ENCODE data around the gene HSCB. TPM values are rescaled to one million over a fixed set of nuclear protein-coding genes. Genes with fewer than 3 reads are reported as not detected.
"Not testable (repeated sequence)": the region's sequence is repeated elsewhere in the genome, so short reads cannot be mapped to it uniquely, and the experiment has no call there.

HSCB gene
- polyA plus RNA-seq, 4 donors: 19.7 to 22.7 (median 20.7) TPM

DNA sequence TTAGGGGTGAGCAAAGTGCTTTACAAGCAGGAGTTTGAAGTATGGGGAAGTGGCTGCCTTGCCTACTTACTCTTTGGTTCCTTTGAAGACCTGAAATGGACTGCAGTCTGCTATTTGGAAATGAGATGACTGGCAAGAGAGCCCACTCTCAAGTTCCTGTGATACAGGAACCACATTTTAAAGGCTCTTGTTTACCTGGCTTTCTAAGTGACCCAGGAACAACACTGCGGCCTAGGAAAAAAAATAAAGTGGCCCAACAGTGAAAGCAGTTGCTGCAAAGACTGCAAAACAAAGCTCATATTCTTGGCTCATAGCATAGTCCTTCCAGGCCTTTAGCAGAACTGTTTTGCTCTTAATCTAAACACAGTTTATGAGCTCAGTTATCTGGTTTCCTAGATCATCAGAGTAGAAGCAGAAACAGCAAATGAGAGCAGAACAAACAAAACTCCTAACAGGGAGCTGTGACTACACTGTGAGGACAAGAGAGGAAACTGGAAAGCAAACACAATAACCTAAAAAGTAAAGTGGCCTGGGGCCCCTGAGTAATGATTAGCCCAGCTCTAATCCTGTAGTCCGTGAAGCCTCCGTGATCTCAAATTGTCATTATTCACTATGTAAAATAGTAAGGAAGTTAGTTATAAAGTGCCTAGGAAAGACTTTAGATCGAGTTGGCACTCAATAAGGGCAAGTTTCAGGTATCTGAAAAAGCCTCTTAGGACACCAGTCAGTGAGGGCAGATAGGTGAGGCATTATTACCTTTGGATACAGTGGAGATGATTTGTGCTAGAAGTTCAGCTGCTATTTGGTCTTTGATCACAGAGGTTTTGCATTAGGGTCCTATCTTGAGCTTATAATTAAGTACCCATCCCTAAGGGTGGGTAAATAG, 42.2 kb downstream of the HSCB start:
- no peak for DNase-seq (ENCODE audit: low read depth in 4 of 4, low spot score in 2 of 4)

GRCh38 chr22:28788601-28789000, 46.8 kb downstream of the HSCB start:
- DNase-seq (ENCODE audit: low read depth in 4 of 4, low spot score in 2 of 4): no peak

DNA sequence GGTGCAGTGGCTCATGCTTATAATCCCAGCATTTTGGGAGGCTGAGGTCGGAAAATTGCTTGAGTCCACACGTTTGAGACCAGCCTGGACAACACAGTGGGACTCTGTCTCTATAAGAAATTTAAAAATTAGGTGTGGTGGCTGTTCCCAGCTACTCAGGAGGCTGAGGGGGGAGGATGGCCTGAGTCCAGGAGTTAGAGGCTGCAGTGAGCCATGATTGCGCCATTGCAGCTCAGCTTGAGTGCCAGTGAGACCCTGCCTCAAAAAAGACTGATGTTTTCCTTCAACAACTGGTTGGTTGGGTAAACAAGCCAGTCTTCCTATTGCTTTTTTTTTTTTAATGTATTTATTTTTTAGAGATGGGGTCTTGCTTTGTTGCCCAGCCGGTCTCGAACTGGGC, 49.3 kb downstream of the HSCB start:
- DNase-seq (ENCODE audit: low read depth in 4 of 4, low spot score in 2 of 4): no peak

DNA sequence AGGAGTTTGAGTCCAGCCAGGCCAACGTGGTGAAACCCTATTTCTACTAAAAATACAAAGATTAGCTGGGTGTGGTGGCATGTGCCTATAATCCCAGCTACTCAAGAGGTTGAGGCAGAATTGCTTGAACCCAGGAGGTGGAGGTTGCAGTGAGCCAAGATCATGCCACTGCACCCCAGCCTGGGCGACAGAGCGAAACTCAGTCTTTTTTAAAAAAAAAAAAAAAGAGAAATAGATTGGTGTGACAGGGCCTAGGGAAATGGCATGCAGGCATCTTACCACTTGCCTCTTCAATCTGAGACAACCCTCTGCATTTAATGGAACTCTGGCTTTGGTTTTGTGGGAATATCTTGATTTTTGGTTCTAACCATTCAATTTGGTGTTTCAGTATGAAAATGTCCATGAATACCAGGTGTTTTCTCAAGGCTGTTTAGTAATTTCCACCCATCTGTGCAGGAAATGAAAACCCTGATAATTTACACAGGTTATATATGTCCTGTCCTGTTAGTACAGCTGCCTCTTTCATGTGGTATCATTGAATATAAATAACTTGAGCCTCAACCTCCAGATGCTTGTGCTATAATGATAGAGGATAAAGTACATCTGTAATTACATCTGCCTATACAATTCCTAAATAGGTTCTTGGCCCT, 50.1 kb downstream of the HSCB start:
- DNase-seq (ENCODE audit: low read depth in 4 of 4, low spot score in 2 of 4): no peak

GRCh38 chr22:28792491-28793383, 50.9 kb downstream of the HSCB start:
- DNase-seq (ENCODE audit: low read depth in 4 of 4, low spot score in 2 of 4): no peak

- no peak for DNase-seq (ENCODE audit: low read depth in 4 of 4, low spot score in 2 of 4)
Measured at GRCh38 chr22:28793976-28794584, 52.2 kb downstream of the HSCB start.

DNA sequence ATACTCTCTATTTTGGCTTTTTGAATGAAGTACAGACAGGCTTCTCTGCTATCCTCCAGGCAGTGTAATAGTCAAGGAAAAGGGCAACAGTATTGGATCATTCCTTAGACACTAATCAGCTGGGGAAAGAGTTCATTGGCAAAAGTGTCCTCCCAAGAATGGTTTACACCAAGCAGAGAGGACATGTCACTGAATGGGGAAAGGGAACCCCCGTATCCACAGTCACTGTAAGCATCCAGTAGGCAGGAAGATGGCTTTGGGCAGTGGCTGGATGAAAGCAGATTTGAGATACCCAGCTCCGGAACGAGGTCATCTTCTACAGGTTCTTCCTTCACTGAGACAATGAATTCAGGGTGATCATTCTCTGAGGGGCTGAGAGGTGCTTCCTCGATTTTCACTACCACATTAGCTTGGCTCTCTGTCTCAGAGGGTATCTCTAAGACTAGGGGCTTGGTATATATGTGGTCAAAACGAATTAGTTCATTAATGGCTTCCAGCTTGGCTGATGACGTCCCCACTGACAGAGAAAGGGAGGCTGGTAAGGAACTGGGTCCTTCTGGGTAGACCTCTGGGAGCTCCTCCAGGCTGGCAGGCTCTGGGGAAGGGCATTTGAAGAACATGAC, 53.3 kb downstream of the HSCB start:
- no peak for DNase-seq (ENCODE audit: low read depth in 4 of 4, low spot score in 2 of 4)

- DNase-seq (ENCODE audit: low read depth in 4 of 4, low spot score in 2 of 4): no peak
Measured at GRCh38 chr22:28795932-28796856, 54.4 kb downstream of the HSCB start.

DNA sequence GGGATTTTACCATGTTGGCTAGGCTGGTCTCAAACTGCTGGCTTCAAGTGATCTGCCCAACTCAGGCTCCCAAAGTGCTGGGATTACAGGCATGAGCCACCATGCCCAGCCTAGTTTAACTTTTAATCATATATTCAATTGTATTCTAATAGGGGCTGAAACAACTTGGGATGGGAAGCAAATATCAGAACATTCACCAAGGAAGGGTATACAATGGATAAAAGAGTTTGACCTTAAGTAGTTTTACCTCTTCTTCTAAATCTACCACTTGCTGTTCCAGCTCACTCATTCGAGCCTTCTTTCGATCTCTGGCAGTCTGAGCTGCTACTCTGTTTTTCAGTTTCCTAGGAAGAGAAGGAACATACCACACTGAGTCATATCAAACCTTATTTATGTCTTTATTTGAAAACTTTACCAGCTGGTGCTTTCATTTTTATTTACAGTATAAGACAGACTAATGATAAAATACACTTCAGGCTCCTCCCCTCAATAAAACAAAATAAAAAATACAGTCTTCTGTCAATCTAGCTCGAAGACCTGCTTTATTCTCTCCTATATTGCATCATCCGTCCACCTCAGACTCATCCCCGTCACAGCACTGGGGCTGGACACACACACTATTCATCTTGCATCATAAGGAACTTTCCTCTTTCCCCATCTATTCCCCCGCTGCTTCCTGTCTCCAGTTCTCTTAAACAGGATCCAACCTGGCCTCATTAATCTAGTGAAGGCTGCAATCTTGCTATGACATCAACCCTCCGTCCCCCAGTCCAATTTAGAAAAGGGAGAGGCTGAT, 57.2 kb downstream of the HSCB start:
- no peak for DNase-seq (ENCODE audit: low read depth in 4 of 4, low spot score in 2 of 4)

DNA sequence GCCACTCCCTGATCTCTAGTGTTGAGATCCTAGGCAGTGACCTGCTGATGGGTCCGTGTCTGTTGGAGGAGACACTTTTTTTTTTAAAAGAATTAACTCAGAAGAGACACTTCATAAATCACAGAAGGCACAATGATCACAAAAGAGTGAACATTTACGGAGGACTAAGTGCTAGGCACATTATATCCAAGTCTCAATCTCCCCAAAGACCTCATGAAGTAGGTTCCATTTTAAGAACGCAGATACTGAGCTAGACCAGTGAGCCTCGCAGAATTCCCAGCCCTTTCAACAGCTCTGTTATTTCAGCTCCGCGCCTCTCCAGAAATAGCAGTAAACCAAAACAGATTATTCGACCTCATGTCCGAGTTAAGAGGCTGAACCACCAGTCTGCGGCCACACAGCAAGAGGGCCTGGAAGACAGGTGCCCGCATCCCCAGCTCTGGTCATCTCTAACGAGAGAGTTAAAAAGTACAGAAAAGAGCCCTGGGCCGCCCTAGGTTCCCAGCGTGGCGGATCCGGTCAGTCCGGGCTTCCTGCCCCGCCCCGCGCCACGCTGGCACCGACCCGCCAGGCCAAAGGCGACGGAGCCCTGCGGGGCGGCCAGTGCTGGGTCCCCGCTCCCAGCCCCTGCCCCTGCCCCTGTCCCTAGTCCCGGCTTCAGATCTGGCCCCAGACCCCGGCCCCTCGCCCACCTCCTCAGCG, 57.9 kb downstream of the HSCB start:
- peak in 1 of 4 donors; percentile 68 for DNase-seq (ENCODE audit: low read depth in 4 of 4, low spot score in 2 of 4)

DNA sequence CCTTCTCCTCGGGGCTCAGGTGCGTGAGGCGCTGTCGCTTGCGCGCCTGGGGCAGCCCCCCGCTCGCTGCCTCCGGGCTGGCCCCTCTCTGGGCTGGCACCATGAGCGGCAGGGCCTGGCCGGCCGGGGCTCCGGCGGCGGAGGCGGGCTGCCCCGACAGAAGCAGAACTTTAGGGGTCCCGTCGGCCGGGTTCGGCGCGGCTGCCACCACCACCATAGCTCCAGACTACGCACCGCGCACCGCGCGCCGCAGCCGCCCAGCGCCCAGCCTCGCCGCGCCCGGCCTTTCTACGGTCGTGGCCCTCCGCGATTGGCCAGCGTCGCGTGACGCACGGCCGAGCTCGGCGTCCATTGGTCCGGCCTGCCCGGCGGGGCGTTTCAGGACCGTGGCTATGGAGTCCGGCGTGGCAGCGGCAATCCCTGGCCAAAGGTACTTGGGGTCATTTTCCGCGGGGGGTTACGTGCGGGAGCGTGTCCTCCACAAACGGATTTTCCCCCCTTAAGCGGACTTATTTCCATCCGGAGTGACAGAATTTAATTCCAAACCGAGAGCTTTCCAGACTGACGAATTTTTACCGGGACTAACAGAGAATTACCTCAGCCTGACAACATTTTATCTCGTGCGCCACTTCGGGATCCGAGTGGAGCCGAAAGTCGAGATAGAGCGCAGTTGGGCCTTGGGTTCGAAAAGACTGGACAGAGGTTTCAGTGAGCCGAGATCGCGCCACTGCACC, 58.6 kb downstream of the HSCB start, which contains the start of gene XBP1:
Gene XBP1 (minus strand): TSS at position 262 of the 734 bp plus-strand sequence.
- peak; percentile 88 to 92 (median 88) for DNase-seq (ENCODE audit: low read depth in 4 of 4, low spot score in 2 of 4)

GRCh38 chr22:28801845-28802594, 60.2 kb downstream of the HSCB start:
- DNase-seq (ENCODE audit: low read depth in 4 of 4, low spot score in 2 of 4): no peak

GRCh38 chr22:28802595-28803123, 60.8 kb downstream of the HSCB start:
- DNase-seq (ENCODE audit: low read depth in 4 of 4, low spot score in 2 of 4): no peak

DNA sequence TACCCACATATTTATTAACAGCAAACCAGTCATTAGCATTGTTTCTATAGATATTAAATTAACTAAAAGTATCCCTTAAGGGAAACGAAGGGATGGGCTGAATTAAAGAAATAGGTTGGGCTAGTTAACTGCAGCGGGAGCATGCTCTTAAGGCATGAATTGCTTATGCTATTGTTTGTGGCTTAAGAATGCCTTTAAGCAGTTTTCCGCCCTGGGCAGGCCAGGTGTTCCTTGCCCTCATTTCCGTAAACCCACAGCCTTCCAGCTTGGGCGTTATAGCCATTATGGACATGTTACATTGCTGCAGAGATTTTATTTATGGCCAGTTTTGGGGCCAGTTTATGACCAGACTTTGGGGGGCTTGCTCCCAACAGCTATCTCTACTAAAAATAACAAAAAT, 63.6 kb downstream of the HSCB start:
- DNase-seq (ENCODE audit: low read depth in 4 of 4, low spot score in 2 of 4): not testable (repeated sequence)

Measured in left renal cortex interstitium (tissue), 4 donors.